Cardiac muscle cell (in vitro differentiated cells and primary cell): Measurements from ENCODE around the gene RSAD2. TPM values are rescaled to one million over a fixed set of nuclear protein-coding genes. Genes with fewer than 3 reads are reported as not detected.
A peak's percentile ranks its signal among the peaks of the same experiment; 100 is the strongest.

Experiments
- DNase-seq, 2 donors: peaks; one replicate each; pipeline versions ENCODE4 v3.0.0 to v3.0.0-alpha.2; 2010 to 2017; ENCODE audit warnings: low read depth in 1 of 2, low spot score in 1 of 2
- H3K27ac ChIP-seq: fragments of 200-600 bp; sonication (generic); 2 replicates; pipeline ENCODE4 v1.5.1; 2016
- H3K27me3 ChIP-seq: fragments of 200-600 bp; sonication (generic); 2 replicates; pipeline ENCODE4 v1.6.0; 2016; ENCODE audit warnings: control low read depth
- H3K36me3 ChIP-seq: fragments of 200-600 bp; sonication (generic); 2 replicates; pipeline ENCODE4 v1.5.1; 2016; ENCODE audit warnings: control low read depth
- H3K4me1 ChIP-seq: fragments of 200-600 bp; sonication (generic); 2 replicates; pipeline ENCODE4 v1.8.1; 2017; ENCODE audit warnings: low read depth, mild to moderate bottlenecking, mixed run types
- H3K4me3 ChIP-seq: fragments of 200-600 bp; sonication (generic); 2 replicates; pipeline ENCODE4 v1.5.1; 2016; ENCODE audit warnings: mild to moderate bottlenecking
- H3K9me3 ChIP-seq: fragments of 200-600 bp; sonication (generic); 2 replicates; pipeline ENCODE4 v1.5.1; 2017; ENCODE audit warnings: low read depth, mild to moderate bottlenecking, control low read depth
- CTCF ChIP-seq: IDR thresholded peaks from 2 replicates; pipeline ENCODE4 v1.5.1; 2012; ENCODE audit warnings: low read depth, mild to moderate bottlenecking, low read length
- polyA plus RNA-seq: library from polyadenylated mRNA; unstranded; fragments of >200 nt; fragmentation: Nextera tagmentation; extraction: Ambion mirVana; gene quantifications from 2 replicates; pipeline ENCODE4 v1.2.1, GENCODE V29; 2016
- total RNA-seq: library from RNA; depleted of rRNA; stranded (reverse); fragments of >200 nt; gene quantifications from 2 replicates; pipeline ENCODE4 v1.2.3, GENCODE V29; 2016

The RSAD2 gene
- total and polyA plus RNA-seq, 2 experiments from 2014 or later, result 0.12 to 0.65 TPM

- H3K4me1 ChIP-seq, result peaks cover 3% of the 10 kb centered on the region
- no peak for DNase-seq
- no peaks in the 10 kb centered on the region for H3K36me3 ChIP-seq
- no peak overlapping the region for H3K27ac ChIP-seq
- peaks cover 4% of the 10 kb centered on the region for H3K27me3 ChIP-seq
- TF ChIP-seq CTCF, result no peak
- H3K9me3 ChIP-seq, result no peaks in the 10 kb centered on the region
- no peak overlapping the region for H3K4me3 ChIP-seq
Measured at GRCh38 chr2:6915399-6915798, 37.8 kb downstream of the RSAD2 start.

DNA sequence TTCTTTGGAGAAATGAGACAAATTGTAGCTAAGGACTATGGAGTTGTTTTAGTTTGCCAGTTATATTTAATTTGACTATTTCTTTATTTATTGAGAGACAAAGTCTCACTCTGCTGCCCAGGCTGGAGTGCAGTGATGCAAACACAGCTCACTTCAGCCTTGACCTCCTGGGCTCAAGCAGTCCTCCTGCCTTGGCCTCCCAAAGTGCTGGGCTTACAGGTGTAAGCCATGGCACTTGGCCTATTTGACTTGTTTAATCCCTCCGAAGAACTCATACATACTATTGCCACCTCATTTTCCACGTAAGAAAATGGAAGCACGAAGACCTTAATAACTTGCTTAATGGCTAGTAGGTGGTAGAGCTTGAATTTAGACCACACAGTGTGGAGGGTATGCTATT is 38.6 kb downstream of the RSAD2 start:
- DNase-seq, result no peak
- Histone ChIP-seq H3K4me3 (no peak overlapping the region), H3K36me3 (no peaks in the 10 kb centered on the region), H3K27me3 (peaks cover 4% of the 10 kb centered on the region), H3K9me3 (no peaks in the 10 kb centered on the region), H3K4me1 (peaks cover 5% of the 10 kb centered on the region), H3K27ac (no peak overlapping the region)
- no peak for TF ChIP-seq CTCF

DNA sequence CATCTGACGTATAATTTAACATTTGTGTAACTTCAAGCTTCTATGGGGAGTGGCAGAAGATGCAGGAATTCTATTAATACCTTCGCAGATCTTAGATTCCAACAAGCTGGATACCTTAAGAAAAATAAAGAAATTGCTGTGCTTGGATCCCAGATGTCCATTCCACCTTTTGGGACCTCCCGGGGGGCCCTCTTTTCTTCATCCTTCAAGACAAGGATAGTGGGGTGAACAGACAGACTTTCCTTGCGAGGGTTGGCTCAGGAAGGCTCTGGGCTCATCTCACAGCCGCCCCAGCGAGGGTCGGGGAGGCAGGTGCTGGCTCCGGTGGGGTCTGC is 39.1 kb downstream of the RSAD2 start:
- H3K9me3 ChIP-seq, result no peaks in the 10 kb centered on the region
- H3K36me3 ChIP-seq, result no peaks in the 10 kb centered on the region
- no peak overlapping the region for H3K4me3 ChIP-seq
- DNase-seq, result no peak
- no peak for TF ChIP-seq CTCF
- H3K27ac ChIP-seq, result no peak overlapping the region
- peaks cover 9% of the 10 kb centered on the region for H3K4me1 ChIP-seq
- H3K27me3 ChIP-seq, result peaks cover 4% of the 10 kb centered on the region

- peak; percentile 64 to 84 for DNase-seq
- TF ChIP-seq CTCF, result peak; percentile 40
- Histone ChIP-seq H3K27me3 (peaks cover 4% of the 10 kb centered on the region), H3K36me3 (no peaks in the 10 kb centered on the region), H3K4me3 (peak within 1 kb of the TSS; percentile 80), H3K4me1 (peaks cover 9% of the 10 kb centered on the region), H3K27ac (no peak within 1 kb of the TSS), H3K9me3 (no peaks in the 10 kb centered on the region)
Measured at GRCh38 chr2:6917071-6917760, 39.6 kb downstream of the RSAD2 start, which contains the start of gene RNF144A. Gene RNF144A, plus strand, starts transcription at chr2:6917412. Its CDS starts 79,515 bp downstream, at chr2:6996927.

- no peak for DNase-seq
- H3K4me3 ChIP-seq, result peak overlapping the region; percentile 80
- H3K9me3 ChIP-seq, result no peaks in the 10 kb centered on the region
- peaks cover 4% of the 10 kb centered on the region for H3K27me3 ChIP-seq
- no peaks in the 10 kb centered on the region for H3K36me3 ChIP-seq
- H3K4me1 ChIP-seq, result peaks cover 9% of the 10 kb centered on the region
- TF ChIP-seq CTCF, result no peak
- H3K27ac ChIP-seq, result no peak overlapping the region
Measured at GRCh38 chr2:6917761-6918421, 40.3 kb downstream of the RSAD2 start.
